T1000 (cell line): ENCODE measurements around the gene SSC4D.
"Not testable (repeated sequence)": the region's sequence is repeated elsewhere in the genome, so short reads cannot be mapped to it uniquely, and the experiment has no call there.

Experiments
- DNase-seq: peaks from one replicate; lab custom pipeline; 2025; ENCODE audit warnings: mixed read lengths; lab: John Stamatoyannopoulos, UW

Gene SSC4D

GRCh38 chr7:76421097-76421496 is 11.6 kb upstream of the SSC4D start:
- peak; percentile 67 for DNase-seq

- DNase-seq = not testable (repeated sequence)
These were observed 8.3 kb upstream of the SSC4D start for GRCh38 chr7:76417654-76418310.

DNA sequence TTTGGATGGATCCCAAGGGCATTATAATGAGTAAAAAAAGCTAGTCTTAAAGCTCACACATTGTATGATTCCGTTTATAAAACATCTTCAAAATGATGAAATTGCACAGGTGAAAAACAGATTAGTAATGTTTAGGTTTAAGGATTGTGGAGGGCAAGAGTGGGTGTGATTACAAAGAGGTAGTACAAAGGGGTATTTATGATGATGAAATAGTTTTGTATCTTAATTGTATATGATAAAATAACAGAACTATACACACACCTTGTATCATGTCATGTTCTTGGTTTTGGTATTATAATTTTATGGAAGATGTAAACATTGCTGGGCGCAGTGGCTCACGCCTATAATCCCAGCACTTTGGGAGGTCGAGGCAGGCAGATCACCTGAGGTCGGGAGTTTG is 2.8 kb upstream of the SSC4D start:
- DNase-seq = no peak

DNA sequence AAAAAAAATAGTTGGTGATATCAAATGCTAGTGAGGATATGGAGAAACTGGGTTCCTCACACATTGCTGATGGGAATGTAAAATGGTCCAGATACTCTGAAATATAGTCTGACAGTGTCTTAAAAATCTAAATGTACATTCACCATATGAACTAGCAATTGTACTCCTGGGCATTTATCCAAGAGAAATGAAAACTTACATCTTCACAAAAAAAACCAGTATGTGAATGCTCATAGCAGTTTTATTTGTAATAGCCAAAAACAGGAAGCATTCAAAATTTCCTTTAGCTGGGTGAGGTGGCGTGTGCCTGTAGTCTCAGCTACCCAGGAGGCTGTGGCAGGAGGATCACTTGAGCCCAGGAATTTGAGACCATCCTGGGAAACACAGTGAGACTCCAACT is 2.1 kb upstream of the SSC4D start:
- DNase-seq = no peak

GRCh38 chr7:76408121-76408560 is 1.4 kb downstream of the SSC4D start:
- DNase-seq = no peak

DNA sequence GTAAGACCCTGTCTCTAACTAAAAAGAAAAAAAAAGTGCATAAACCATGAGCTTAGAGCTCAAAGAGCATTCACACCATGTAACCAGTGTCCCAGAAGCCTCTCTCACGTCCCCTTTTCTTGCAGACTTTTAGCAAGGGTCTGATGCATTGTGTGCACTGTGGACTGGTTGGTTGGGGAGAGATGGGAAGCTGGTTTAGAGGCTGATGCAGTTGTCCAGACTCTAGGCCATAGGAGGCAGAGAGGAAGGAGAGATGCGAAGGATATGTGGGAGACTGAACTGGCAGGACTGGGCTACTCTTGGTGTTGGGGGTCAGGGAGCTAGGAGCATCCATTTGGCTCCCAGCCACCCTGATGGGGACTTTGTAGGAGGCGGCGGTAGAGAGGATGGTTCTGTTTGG is 1.8 kb downstream of the SSC4D start:
- no peak for DNase-seq

DNA sequence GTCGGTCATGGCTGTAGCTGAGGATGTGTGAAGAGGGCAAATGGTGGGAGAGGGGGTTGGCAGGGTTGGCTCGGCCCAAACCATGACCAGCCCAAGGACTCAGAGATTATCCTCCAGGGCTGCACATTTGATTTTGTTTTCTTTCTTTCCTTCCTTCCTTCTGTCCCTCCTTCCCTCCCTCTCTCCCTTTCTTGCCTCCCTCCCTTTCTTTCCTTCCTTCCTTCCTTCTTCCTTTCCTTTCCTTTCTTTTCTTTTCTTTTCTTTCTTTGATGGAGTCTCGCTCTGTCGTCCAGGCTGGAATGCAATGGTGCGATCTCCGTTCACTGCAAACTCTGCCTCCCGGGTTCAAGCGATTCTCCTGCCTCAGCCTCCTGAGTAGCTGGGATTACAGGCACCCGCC is 3.8 kb downstream of the SSC4D start:
- DNase-seq = no peak

DNA sequence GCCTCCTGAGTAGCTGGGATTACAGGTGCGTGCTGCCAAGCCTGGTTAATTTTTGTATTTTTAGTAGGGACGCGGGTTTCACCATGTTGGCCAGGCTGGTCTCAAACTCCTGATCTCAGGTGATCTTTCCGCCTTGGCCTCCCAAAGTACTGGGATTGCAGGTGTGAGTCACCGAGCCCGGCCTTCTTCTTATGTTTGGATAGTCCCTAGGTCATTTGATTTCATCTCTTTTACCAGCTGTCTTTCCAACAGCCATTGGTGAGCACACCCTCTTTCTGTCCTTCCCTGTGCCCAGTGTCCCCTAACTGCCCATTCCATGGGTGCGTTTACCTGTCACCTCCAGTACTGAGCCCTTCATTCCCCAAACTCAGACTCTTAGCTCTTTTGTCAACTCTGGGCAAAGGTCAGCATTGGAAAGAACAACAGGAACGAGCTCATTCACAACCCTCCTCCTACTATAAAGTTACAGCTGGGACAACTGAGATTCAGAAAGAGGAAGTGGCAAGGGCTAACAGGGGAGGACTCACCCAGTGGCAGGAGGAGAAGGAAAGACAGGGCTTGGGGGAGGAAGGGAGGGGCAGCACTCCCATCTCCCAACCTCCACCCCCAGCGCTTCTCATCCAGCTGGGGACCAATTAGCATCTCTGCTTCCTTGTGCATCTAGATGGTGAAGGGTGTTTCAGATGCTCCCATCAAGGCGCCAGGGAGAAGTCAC is 5.6 kb downstream of the SSC4D start:
- DNase-seq = no peak

DNA sequence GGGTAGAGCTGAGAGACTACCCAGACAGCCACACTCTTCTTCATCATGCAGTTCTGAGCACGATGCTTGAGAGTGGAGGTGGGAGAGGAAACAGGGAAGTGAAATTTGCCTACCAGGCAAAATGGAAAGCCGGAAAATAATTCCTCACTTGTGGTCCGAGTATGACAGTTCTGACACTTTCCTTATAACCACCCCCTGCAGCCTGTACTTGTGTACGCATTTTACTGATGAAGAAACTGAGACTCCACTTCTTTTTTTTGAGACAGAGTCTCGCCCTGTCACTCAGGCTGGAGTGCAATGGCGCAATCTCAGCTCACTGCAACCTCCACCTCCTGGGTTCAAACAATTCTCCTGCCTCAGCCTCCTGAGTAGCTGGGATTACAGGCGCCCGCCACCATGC is 6.4 kb downstream of the SSC4D start:
- DNase-seq = not testable (repeated sequence)

DNA sequence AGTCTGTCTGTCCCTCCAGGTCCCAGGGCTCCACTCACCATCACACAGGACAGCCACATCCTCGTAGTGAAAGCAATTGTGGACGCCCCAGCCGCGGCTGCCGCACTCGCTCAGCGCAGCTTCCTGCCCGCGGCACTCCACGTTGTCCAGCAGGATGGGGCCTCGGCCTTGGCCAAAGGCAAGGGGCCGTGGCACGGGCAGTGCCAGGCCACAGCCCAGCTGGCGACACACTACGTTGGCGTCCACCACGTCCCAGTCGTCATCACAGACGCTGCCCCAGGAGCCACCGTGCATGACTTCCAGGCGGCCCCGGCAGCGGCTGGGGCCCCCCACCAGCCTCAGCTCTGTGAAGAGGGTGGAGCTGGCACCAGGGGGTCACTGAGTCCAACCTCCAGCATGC is 9.2 kb downstream of the SSC4D start:
- DNase-seq = no peak

- peak; percentile 28 for DNase-seq
These were observed 11.9 kb downstream of the SSC4D start for GRCh38 chr7:76397409-76398183.

GRCh38 chr7:76396864-76397263 is 12.6 kb downstream of the SSC4D start:
- DNase-seq = no peak

- DNase-seq = no peak
These were observed 13.4 kb downstream of the SSC4D start for GRCh38 chr7:76395965-76396726.

DNA sequence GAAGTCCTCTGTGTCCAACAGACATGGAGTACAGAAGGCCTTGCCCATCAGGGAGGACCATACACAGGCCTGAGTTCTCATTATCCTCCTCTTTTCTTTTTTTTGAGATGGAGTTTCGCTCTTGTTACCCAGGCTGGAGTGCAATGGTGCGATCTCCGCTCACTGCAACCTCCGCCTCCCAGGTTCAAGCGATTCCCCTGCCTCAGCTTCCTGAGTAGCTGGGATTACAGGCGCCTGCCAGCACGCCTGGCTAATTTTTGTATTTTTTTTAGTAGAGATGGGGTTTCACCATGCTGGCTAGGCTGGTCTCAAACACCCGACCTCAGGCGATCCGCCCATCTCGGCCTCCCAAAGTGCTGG is 13.9 kb downstream of the SSC4D start:
- not testable (repeated sequence) for DNase-seq

GRCh38 chr7:76394957-76395356 is 14.5 kb downstream of the SSC4D start:
- DNase-seq = no peak

DNA sequence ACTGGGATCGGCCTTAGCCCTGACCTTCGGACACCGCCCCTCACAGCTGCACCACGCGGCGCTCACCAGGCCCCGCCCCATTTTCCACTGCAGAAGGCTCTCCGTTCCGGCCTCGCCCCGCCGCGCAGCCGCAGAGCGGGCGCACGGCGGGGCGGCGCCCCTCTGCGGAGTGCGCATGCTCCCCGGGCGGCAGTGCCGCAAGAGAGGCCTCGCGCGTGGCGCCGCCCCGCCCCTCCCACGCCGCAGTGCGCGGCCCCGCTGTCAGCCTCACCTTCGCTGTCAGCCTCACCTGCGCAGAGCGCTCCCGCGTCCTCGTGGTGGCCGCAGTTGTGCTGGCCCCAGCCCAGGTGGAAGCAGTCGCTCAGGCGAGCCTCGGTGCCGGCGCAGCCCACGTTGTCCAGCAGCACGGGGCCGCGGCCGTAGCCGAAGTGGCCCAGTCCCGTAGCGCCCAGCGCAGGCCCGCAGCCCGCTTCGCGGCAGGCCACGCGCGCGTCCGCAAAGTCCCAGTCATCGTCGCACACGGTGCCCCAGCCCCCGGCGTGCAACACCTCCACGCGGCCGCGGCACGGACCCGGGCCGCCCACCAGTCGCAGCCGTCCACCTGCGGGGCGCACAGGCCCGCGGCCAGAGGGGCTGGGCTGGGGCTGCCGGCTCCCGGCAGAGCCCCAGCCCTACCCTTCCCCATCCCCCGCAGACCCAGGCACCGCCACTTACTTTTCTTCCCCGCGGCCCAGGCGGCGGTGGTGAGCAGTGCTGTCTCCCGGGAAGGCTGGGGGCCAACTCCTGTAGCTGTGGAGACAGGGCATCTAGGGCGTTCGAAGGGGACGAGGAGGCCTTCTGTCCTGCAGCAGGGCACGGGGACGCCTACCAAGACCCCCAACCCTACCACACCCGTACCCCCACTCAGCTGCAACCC is 16.1 kb downstream of the SSC4D start:
- DNase-seq = peak; percentile 70

- DNase-seq = no peak
These were observed 16.9 kb downstream of the SSC4D start for GRCh38 chr7:76392531-76393115.

GRCh38 chr7:76390092-76390491 is 19.4 kb downstream of the SSC4D start:
- DNase-seq = no peak

- not testable (repeated sequence) for DNase-seq
These were observed 21.7 kb downstream of the SSC4D start for GRCh38 chr7:76387789-76388188.

DNA sequence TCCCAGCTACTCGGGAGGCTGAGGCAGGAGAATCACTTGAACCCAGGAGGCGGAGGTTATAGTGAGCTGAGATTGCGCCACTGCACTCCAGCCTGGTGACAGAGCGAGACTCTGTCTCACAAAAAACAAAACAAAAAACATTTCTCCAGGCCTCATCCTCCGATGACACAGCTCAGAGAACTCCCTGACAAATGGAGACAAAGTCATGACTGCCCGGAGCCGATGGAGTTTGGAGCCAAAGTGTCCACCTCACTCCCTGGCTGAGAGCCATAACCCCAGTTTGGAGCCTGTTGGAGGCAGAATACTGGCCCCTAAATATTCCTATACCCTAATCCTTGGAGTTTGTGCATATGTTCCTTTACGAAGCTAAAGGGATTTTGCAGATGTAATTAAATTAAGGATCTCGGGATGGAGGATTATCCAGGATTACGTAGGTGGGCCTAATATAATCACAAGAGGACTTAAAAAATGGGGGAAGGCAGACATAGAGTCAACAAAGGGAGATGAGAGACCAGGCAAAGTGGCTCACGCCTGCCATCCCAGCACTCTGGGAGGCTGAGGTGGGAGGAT is 22.7 kb downstream of the SSC4D start:
- no peak for DNase-seq
